GM23338 (cell line): ENCODE data around the gene PGPEP1. TPM values are rescaled to one million over a fixed set of nuclear protein-coding genes. Genes with fewer than 3 reads are reported as not detected.

ENCODE experiments used
- ATAC-seq: fragments of 200-7000 bp; cut with Tn5 transposase; 3 replicates; pipeline ENCODE4 v1.9.1; 2020
- DNase-seq: peaks from one replicate; pipeline ENCODE4 v3.0.0-alpha.2; 2015; ENCODE audit warnings: low spot score
- H2AFZ ChIP-seq: fragments of 200-600 bp; sonication (generic); 2 replicates; pipeline ENCODE4 v1.8.0; 2016; ENCODE audit warnings: antibody characterized with exemption, mild to moderate bottlenecking, moderate library complexity
- H3F3A ChIP-seq: fragments of 200-600 bp; sonication (generic); replicated peaks from 2 replicates; pipeline ENCODE4 v1.8.0; 2017; ENCODE audit warnings: antibody characterized with exemption, mixed run types, low read depth
- H3K27ac ChIP-seq: fragments of 200-600 bp; sonication (generic); 2 replicates; pipeline ENCODE4 v1.6.1; 2016; ENCODE audit warnings: low read depth
- H3K27me3 ChIP-seq: fragments of 200-600 bp; sonication (generic); 2 replicates; pipeline ENCODE4 v1.8.0; 2016; ENCODE audit warnings: mild to moderate bottlenecking, mixed run types, moderate library complexity; ENCODE audit not compliant: insufficient read depth
- H3K36me3 ChIP-seq: fragments of 200-600 bp; sonication (generic); 2 replicates; pipeline ENCODE4 v1.8.0; 2016; ENCODE audit warnings: mild to moderate bottlenecking; ENCODE audit not compliant: insufficient read depth
- H3K4me1 ChIP-seq: fragments of 200-600 bp; sonication (generic); 2 replicates; pipeline ENCODE4 v1.8.0; 2016; ENCODE audit warnings: mild to moderate bottlenecking, moderate library complexity; ENCODE audit not compliant: insufficient read depth
- H3K4me2 ChIP-seq: fragments of 200-600 bp; sonication (generic); 2 replicates; pipeline ENCODE4 v1.7.1; 2017; ENCODE audit warnings: mixed run types
- H3K4me3 ChIP-seq: fragments of 200-600 bp; sonication (generic); 2 replicates; pipeline ENCODE4 v1.6.1; 2016; ENCODE audit warnings: mixed run types
- H3K79me2 ChIP-seq: fragments of 200-600 bp; sonication (generic); replicated peaks from 2 replicates; pipeline ENCODE4 v1.8.0; 2017; ENCODE audit warnings: mild to moderate bottlenecking; ENCODE audit not compliant: insufficient read depth
- H3K9me2 ChIP-seq: fragments of 200-600 bp; sonication (generic); 2 replicates; pipeline ENCODE4 v1.8.0; 2017; ENCODE audit not compliant: insufficient read depth
- H4K20me1 ChIP-seq: fragments of 200-600 bp; sonication (generic); replicated peaks from 2 replicates; pipeline ENCODE4 v1.8.0; 2017; ENCODE audit warnings: mild to moderate bottlenecking; ENCODE audit not compliant: insufficient read depth
- H3K27ac Mint-ChIP-seq: 2 replicates; pipeline ENCODE4 v1.8.0; 2020; ENCODE audit warnings: inconsistent platforms, mild to moderate bottlenecking, moderate library complexity, mixed read lengths
- H3K27me3 Mint-ChIP-seq: 3 replicates; pipeline ENCODE4 v1.8.0; 2022; ENCODE audit warnings: low read depth, mild to moderate bottlenecking, moderate library complexity, mixed read lengths, inconsistent platforms; ENCODE audit not compliant: insufficient read depth, poor library complexity
- H3K36me3 Mint-ChIP-seq: 3 replicates; pipeline ENCODE4 v1.8.0; 2021; ENCODE audit warnings: low read depth, mild to moderate bottlenecking, inconsistent platforms, moderate library complexity, mixed read lengths
- H3K4me1 Mint-ChIP-seq: 3 replicates; pipeline ENCODE4 v1.8.0; 2020; ENCODE audit warnings: mild to moderate bottlenecking, inconsistent platforms, mixed read lengths
- H3K4me3 Mint-ChIP-seq: 3 replicates; pipeline ENCODE4 v1.8.0; 2021; ENCODE audit warnings: moderate library complexity, mild to moderate bottlenecking, inconsistent platforms, mixed read lengths
- H3K9me3 Mint-ChIP-seq: 3 replicates; pipeline ENCODE4 v1.8.0; 2020; ENCODE audit warnings: moderate library complexity, mild to moderate bottlenecking, inconsistent platforms, mixed read lengths
- CREB1 ChIP-seq: fragments of 250-450 bp; sonication (Bioruptor Pico); IDR thresholded peaks from 2 replicates; pipeline ENCODE4 v1.5.0; 2020; ENCODE audit warnings: low read depth, mild to moderate bottlenecking, moderate library complexity
- CTCF ChIP-seq, 2 experiments: fragments of 200-600 bp in 1 of 2; sonication (generic) in 1 of 2; conservative IDR thresholded peaks; 2 replicates each; pipeline versions ENCODE4 v1.5.1 to v1.6.1; 2016 to 2017; ENCODE audit warnings: antibody characterized with exemption in 2 of 2, low read depth in 2 of 2, mild to moderate bottlenecking in 2 of 2, moderate library complexity in 1 of 2
- ETS1 ChIP-seq: IDR thresholded peaks from 2 replicates; pipeline ENCODE4 v1.6.1; 2016; ENCODE audit warnings: antibody characterized with exemption
- EZH2 ChIP-seq: fragments of 200-600 bp; sonication (generic); IDR thresholded peaks from one replicate; pipeline ENCODE4 v1.8.0; 2017; ENCODE audit warnings: antibody characterized with exemption, mild to moderate bottlenecking, low read depth; ENCODE audit not compliant: unreplicated experiment
- EZH2phosphoT487 ChIP-seq: fragments of 200-600 bp; sonication (generic); IDR thresholded peaks from one replicate; pipeline ENCODE4 v1.8.1; 2018; ENCODE audit warnings: antibody characterized with exemption; ENCODE audit not compliant: unreplicated experiment
- JUNB ChIP-seq: IDR thresholded peaks from one replicate; pipeline ENCODE4 v1.6.1; 2016; ENCODE audit warnings: antibody characterized with exemption; ENCODE audit not compliant: unreplicated experiment
- NANOG ChIP-seq: IDR thresholded peaks from 2 replicates; pipeline ENCODE4 v1.6.1; 2016; ENCODE audit warnings: antibody characterized with exemption, borderline replicate concordance
- POLR2AphosphoS5 ChIP-seq: IDR thresholded peaks from 2 replicates; pipeline ENCODE4 v1.6.1; 2016; ENCODE audit warnings: antibody characterized with exemption, low read depth
- REST ChIP-seq: IDR thresholded peaks from one replicate; pipeline ENCODE4 v1.6.1; 2018; ENCODE audit warnings: antibody characterized with exemption; ENCODE audit not compliant: unreplicated experiment
- STAT1 ChIP-seq: IDR thresholded peaks from one replicate; pipeline ENCODE4 v1.6.1; 2016; ENCODE audit warnings: antibody characterized with exemption; ENCODE audit not compliant: unreplicated experiment
- ZNF114 ChIP-seq: fragments of 250-450 bp; sonication (Bioruptor Pico); IDR thresholded peaks from 2 replicates; pipeline ENCODE4 v1.5.0; 2020; ENCODE audit warnings: mild to moderate bottlenecking, moderate library complexity
- ZNF331 ChIP-seq: fragments of 250-450 bp; sonication (Bioruptor Pico); IDR thresholded peaks from 2 replicates; pipeline ENCODE4 v1.5.0; 2020; ENCODE audit warnings: low read depth, mild to moderate bottlenecking, moderate library complexity
- ZNF462 ChIP-seq: fragments of 250-450 bp; sonication (Bioruptor Pico); IDR thresholded peaks from 2 replicates; pipeline ENCODE4 v1.5.0; 2020; ENCODE audit warnings: mild to moderate bottlenecking, moderate library complexity
- polyA plus RNA-seq: library from polyadenylated mRNA; unstranded; fragments of >200 nt; fragmentation: Nextera tagmentation; extraction: Ambion mirVana; gene quantifications from 2 replicates; pipeline ENCODE4 v1.2.1, GENCODE V29; 2016
- total RNA-seq: library from RNA; depleted of rRNA; stranded (reverse); fragments of >200 nt; shearing (Covaris generic); gene quantifications from 2 replicates; pipeline ENCODE4 v1.2.3, GENCODE V29; 2014

PGPEP1 gene
- total and polyA plus RNA-seq, 2 experiments from 2014 or later: 15.5 to 18.9 TPM

GRCh38 chr19:18373407-18373891 lies 33.1 kb downstream of the PGPEP1 start:
- Histone ChIP-seq H3K36me3 (no peaks in the 10 kb centered on the region), H3K9me2 (no peaks in the 10 kb centered on the region), H3K27me3 (no peaks in the 10 kb centered on the region), H3K4me3 (no peak overlapping the region), H3K79me2 (no peaks in the 10 kb centered on the region), H3K4me2 (peak overlapping the region; percentile 19; the same call in 1 of the 2 replicates), H3F3A (peaks cover 22% of the 10 kb centered on the region; the same call in 1 of the 2 replicates), H3K27ac (peak overlapping the region; percentile 87), H4K20me1 (no peaks in the 10 kb centered on the region), H3K4me1 (peaks cover 28% of the 10 kb centered on the region), H2AFZ (no peak overlapping the region; the same call in 1 of the 2 replicates)
- Mint-ChIP-seq H3K4me1 (peaks cover 19% of the 10 kb centered on the region), H3K27ac (peak overlapping the region; percentile 95), H3K27me3 (peaks cover 13% of the 10 kb centered on the region), H3K9me3 (peaks cover 6% of the 10 kb centered on the region; the same call in 2 of the 3 replicates), H3K36me3 (peaks cover 3% of the 10 kb centered on the region; the same call in 2 of the 3 replicates), H3K4me3 (no peak overlapping the region)
- ATAC-seq (no peak), DNase-seq (no peak)
- TF ChIP-seq ZNF462: no peak
- TF ChIP-seq EZH2phosphoT487: no peak
- no peak for TF ChIP-seq EZH2
- TF ChIP-seq CREB1 (CRISPR knock-in tag): no peak
- no peak for TF ChIP-seq CTCF (conservative IDR thresholded peaks at IDR 0.05; ENCODE audit: low read depth in 2 of 2)
- TF ChIP-seq ZNF331: no peak
- no peak for TF ChIP-seq REST
- no peak for TF ChIP-seq POLR2AphosphoS5
- no peak for TF ChIP-seq NANOG
- TF ChIP-seq ZNF114 (CRISPR knock-in tag): no peak
- TF ChIP-seq ETS1: no peak
- no peak for TF ChIP-seq JUNB
- no peak for TF ChIP-seq STAT1
